CD8-positive, alpha-beta memory T cell (primary cell): ENCODE results near the gene CADPS. TPM values are rescaled to one million over a fixed set of nuclear protein-coding genes. Genes with fewer than 3 reads are reported as not detected.

Source experiments
- CTCF ChIA-PET: fragments of 350-600 bp; sonication (Branson Sonifier 250); formaldehyde crosslinking; loops from one replicate; lab custom pipeline; 2021; ENCODE audit warnings: antibody characterized with exemption; lab: Charles Lee
- POLR2A ChIA-PET: fragments of 350-600 bp; sonication (Branson Sonifier 250); formaldehyde crosslinking; loops from one replicate; lab custom pipeline; 2021; ENCODE audit warnings: antibody characterized with exemption; lab: Charles Lee
- DNase-seq, 5 donors: peaks; one replicate each; pipeline versions ENCODE4 v3.0.0 to v3.0.0-alpha.2; 2020 to 2022; ENCODE audit warnings: mixed read lengths in 1 of 5
- H3K27ac ChIP-seq: one replicate; pipeline ENCODE4 v1.7.0; 2013; ENCODE audit warnings: low read depth, mild to moderate bottlenecking, low read length, moderate library complexity
- H3K27me3 ChIP-seq: 2 replicates; pipeline ENCODE4 v1.7.0; 2013; ENCODE audit warnings: low read length, mild to moderate bottlenecking; ENCODE audit not compliant: insufficient read depth, poor library complexity, severe bottlenecking
- H3K36me3 ChIP-seq: 2 replicates; pipeline ENCODE4 v1.7.0; 2013; ENCODE audit warnings: mild to moderate bottlenecking, low read length, moderate library complexity; ENCODE audit not compliant: insufficient read depth
- H3K4me1 ChIP-seq: 2 replicates; pipeline ENCODE4 v1.7.0; 2013; ENCODE audit warnings: mild to moderate bottlenecking, low read length, moderate library complexity; ENCODE audit not compliant: insufficient read depth
- H3K4me3 ChIP-seq: 2 replicates; pipeline ENCODE4 v1.7.0; 2013; ENCODE audit warnings: mild to moderate bottlenecking, low read length
- H3K9me3 ChIP-seq: 2 replicates; pipeline ENCODE4 v1.7.0; 2013; ENCODE audit warnings: mild to moderate bottlenecking, low read length
- H3K27ac Mint-ChIP-seq, 8 donors: one replicate each; pipeline ENCODE4 v1.8.0; 2020 to 2021; ENCODE audit warnings: mixed read lengths in 8 of 8, mild to moderate bottlenecking in 6 of 8, inconsistent platforms in 3 of 8, moderate library complexity in 3 of 8
- H3K27me3 Mint-ChIP-seq, 2 donors: one replicate each; pipeline ENCODE4 v1.8.0; 2020 to 2021; ENCODE audit warnings: mixed read lengths in 2 of 2, mild to moderate bottlenecking in 1 of 2, moderate library complexity in 1 of 2
- H3K36me3 Mint-ChIP-seq, 3 donors: one replicate each; pipeline ENCODE4 v1.8.0; 2020 to 2021; ENCODE audit warnings: mixed read lengths in 3 of 3, inconsistent platforms in 1 of 3, mild to moderate bottlenecking in 1 of 3
- H3K4me1 Mint-ChIP-seq, 3 donors: one replicate each; pipeline ENCODE4 v1.8.0; 2020 to 2021; ENCODE audit warnings: mixed read lengths in 3 of 3, inconsistent platforms in 1 of 3, mild to moderate bottlenecking in 1 of 3
- H3K4me3 Mint-ChIP-seq, 7 donors: one replicate each; pipeline ENCODE4 v1.8.0; 2020 to 2021; ENCODE audit warnings: mixed read lengths in 7 of 7, mild to moderate bottlenecking in 6 of 7, moderate library complexity in 4 of 7, inconsistent platforms in 2 of 7
- H3K9me3 Mint-ChIP-seq, 5 donors: one replicate each; pipeline ENCODE4 v1.8.0; 2020 to 2022; ENCODE audit warnings: mixed read lengths in 5 of 5, mild to moderate bottlenecking in 3 of 5, moderate library complexity in 2 of 5, inconsistent platforms in 1 of 5
- polyA plus RNA-seq: library from polyadenylated mRNA; unstranded; fragments of 300-500 nt; fragmentation: Illumina TruSeq; gene quantifications from one replicate; pipeline ENCODE4 v1.2.3, GENCODE V29; 2021
- total RNA-seq, 2 experiments: library from RNA; stranded (reverse); gene quantifications; one replicate each; pipeline ENCODE4 v1.2.3, GENCODE V29; 2021

The CADPS gene
- total and polyA plus RNA-seq, 3 experiments from 2014 or later = not detected

DNA sequence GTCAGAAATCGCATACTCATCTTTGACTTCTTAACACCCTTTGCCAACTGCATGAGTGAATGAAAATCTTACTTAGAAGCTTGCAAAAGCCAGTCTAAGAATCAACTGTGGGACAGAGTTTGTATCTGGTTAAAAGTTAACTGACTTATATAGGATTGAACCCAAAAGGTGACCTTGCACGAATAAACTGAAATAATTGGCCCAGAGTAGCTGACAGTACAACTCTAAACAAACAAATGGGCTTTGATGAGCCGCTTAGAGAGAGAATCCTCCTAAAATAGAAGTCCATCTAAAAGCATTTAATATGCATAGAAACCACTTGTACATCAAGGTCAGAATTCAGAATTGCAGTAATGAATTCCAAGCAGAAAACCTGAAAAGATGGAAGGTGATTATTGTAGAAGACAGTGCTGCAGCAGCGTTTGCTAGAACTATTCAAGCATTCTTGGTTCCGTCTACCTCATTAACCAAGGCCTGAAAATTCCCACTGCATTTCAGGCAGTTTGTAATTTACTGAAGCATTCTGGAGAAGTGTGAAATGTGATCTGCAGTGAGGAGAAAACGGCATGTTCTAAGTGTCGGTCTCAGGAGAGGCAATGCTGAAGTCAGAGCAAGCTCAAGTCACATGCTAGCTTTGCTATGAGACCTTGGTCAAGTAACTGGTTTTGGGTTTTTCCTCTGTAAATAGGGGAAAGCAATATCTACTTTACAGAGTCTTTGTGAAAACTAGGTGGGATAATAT, 103.7 kb downstream of the CADPS start:
- Mint-ChIP-seq H3K9me3 (peaks cover 0 to 6% (median 3%) of the 10 kb centered on the region in 5 donors), H3K4me3 (no peak overlapping the region), H3K27me3 (peaks cover 0 to 1% of the 10 kb centered on the region in 2 donors), H3K4me1 (no peaks in the 10 kb centered on the region), H3K27ac (no peak overlapping the region), H3K36me3 (no peaks in the 10 kb centered on the region)
- Histone ChIP-seq H3K9me3 (no peaks in the 10 kb centered on the region), H3K27me3 (no peaks in the 10 kb centered on the region), H3K36me3 (no peaks in the 10 kb centered on the region), H3K4me1 (no peaks in the 10 kb centered on the region), H3K27ac (no peak overlapping the region), H3K4me3 (no peak overlapping the region)
- POLR2A ChIA-PET = no interaction called here
- CTCF ChIA-PET = no interaction called here
- no peak for DNase-seq

GRCh38 chr3:62768896-62769295, 106.3 kb downstream of the CADPS start:
- no peaks in the 10 kb centered on the region for H3K36me3 ChIP-seq
- no peak overlapping the region for H3K27ac ChIP-seq
- no peak overlapping the region for H3K4me3 ChIP-seq
- peaks cover 0 to 6% (median 3%) of the 10 kb centered on the region in 5 donors for H3K9me3 Mint-ChIP-seq
- H3K27me3 ChIP-seq = no peaks in the 10 kb centered on the region
- peaks cover 0 to 1% of the 10 kb centered on the region in 2 donors for H3K27me3 Mint-ChIP-seq
- H3K27ac Mint-ChIP-seq = no peak overlapping the region
- ChIA-PET POLR2A (no interaction called here), CTCF (no interaction called here)
- H3K36me3 Mint-ChIP-seq = no peaks in the 10 kb centered on the region
- no peak for DNase-seq
- no peaks in the 10 kb centered on the region for H3K4me1 Mint-ChIP-seq
- H3K9me3 ChIP-seq = no peaks in the 10 kb centered on the region
- no peaks in the 10 kb centered on the region for H3K4me1 ChIP-seq
- H3K4me3 Mint-ChIP-seq = no peak overlapping the region

- H3K27ac Mint-ChIP-seq = peak overlapping the region in 1 of 8 donors; percentile 44
- Histone ChIP-seq H3K27me3 (no peaks in the 10 kb centered on the region), H3K36me3 (no peaks in the 10 kb centered on the region), H3K4me1 (no peaks in the 10 kb centered on the region), H3K9me3 (no peaks in the 10 kb centered on the region), H3K27ac (no peak overlapping the region), H3K4me3 (no peak overlapping the region)
- DNase-seq = no peak
- ChIA-PET CTCF (no interaction called here), POLR2A (no interaction called here)
- H3K36me3 Mint-ChIP-seq = no peaks in the 10 kb centered on the region
- H3K4me1 Mint-ChIP-seq = no peaks in the 10 kb centered on the region
- H3K27me3 Mint-ChIP-seq = no peaks in the 10 kb centered on the region
- no peak overlapping the region for H3K4me3 Mint-ChIP-seq
- peaks cover 0 to 6% (median 3%) of the 10 kb centered on the region in 5 donors for H3K9me3 Mint-ChIP-seq
Observed at GRCh38 chr3:62761711-62762110, 113.5 kb downstream of the CADPS start.

GRCh38 chr3:62761311-62761710, 113.9 kb downstream of the CADPS start:
- Histone ChIP-seq H3K27ac (no peak overlapping the region), H3K4me3 (no peak overlapping the region), H3K27me3 (no peaks in the 10 kb centered on the region), H3K36me3 (no peaks in the 10 kb centered on the region), H3K4me1 (no peaks in the 10 kb centered on the region), H3K9me3 (no peaks in the 10 kb centered on the region)
- Mint-ChIP-seq H3K27ac (peak overlapping the region in 1 of 8 donors; percentile 44), H3K4me1 (no peaks in the 10 kb centered on the region), H3K27me3 (no peaks in the 10 kb centered on the region), H3K36me3 (no peaks in the 10 kb centered on the region), H3K4me3 (no peak overlapping the region), H3K9me3 (peaks cover 0 to 6% (median 6%) of the 10 kb centered on the region in 5 donors)
- ChIA-PET CTCF (no interaction called here), POLR2A (no interaction called here)
- DNase-seq = no peak

DNA sequence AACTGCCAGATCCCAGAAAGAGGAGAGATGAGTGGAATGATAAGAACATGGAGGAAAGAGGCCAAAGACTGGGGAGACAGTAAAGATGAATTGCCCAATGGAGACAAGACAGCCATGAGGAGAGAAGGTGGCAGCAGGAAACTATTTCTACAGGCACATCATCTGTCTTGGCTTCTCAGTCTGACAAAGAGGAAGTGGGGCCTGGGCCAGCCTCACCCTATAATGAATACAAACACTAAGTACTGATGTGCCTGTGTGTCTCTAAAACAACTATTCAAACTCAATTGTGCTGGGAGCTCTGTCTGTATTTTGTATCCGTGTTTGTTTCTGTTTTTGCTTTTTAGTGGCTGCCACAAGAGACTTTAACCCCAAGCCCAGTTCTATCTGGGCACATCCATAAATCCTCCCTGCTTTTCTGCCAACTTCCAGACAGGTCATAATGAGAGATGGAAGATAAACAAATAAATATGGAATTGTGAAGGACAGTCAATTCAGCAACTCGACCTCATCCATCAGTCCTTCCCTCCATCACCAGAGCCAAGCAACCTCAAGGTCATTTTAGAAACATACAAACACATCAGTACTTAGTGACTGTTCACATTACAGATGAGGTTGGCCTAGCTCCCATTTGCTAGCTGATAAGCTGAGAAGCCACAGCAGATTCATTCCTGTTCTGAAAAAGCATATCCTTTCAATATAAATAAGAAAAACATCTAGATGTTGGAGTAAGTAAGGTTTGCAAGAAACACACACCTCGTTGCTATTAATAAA, 116.7 kb downstream of the CADPS start:
- H3K9me3 Mint-ChIP-seq = peaks cover 0 to 6% (median 6%) of the 10 kb centered on the region in 5 donors
- Histone ChIP-seq H3K36me3 (no peaks in the 10 kb centered on the region), H3K27me3 (no peaks in the 10 kb centered on the region), H3K27ac (no peak overlapping the region), H3K4me1 (no peaks in the 10 kb centered on the region), H3K4me3 (no peak overlapping the region), H3K9me3 (no peaks in the 10 kb centered on the region)
- ChIA-PET CTCF (no interaction called here), POLR2A (no interaction called here)
- no peaks in the 10 kb centered on the region for H3K4me1 Mint-ChIP-seq
- no peaks in the 10 kb centered on the region for H3K36me3 Mint-ChIP-seq
- no peak for DNase-seq
- H3K27ac Mint-ChIP-seq = no peak overlapping the region
- no peak overlapping the region for H3K4me3 Mint-ChIP-seq
- no peaks in the 10 kb centered on the region for H3K27me3 Mint-ChIP-seq

- H3K9me3 ChIP-seq = no peaks in the 10 kb centered on the region
- ChIA-PET POLR2A (no interaction called here), CTCF (no interaction called here)
- no peaks in the 10 kb centered on the region for H3K4me1 ChIP-seq
- Mint-ChIP-seq H3K36me3 (no peaks in the 10 kb centered on the region), H3K27ac (no peak overlapping the region), H3K4me3 (no peak overlapping the region), H3K4me1 (no peaks in the 10 kb centered on the region), H3K9me3 (peaks cover 0 to 6% (median 5%) of the 10 kb centered on the region in 5 donors), H3K27me3 (no peaks in the 10 kb centered on the region)
- H3K4me3 ChIP-seq = no peak overlapping the region
- H3K27ac ChIP-seq = no peak overlapping the region
- H3K27me3 ChIP-seq = no peaks in the 10 kb centered on the region
- H3K36me3 ChIP-seq = no peaks in the 10 kb centered on the region
- DNase-seq = no peak
Observed at GRCh38 chr3:62757045-62757444, 118.2 kb downstream of the CADPS start.

GRCh38 chr3:62755285-62755684, 119.9 kb downstream of the CADPS start:
- H3K4me1 Mint-ChIP-seq = no peaks in the 10 kb centered on the region
- no peaks in the 10 kb centered on the region for H3K27me3 ChIP-seq
- no peak overlapping the region for H3K27ac Mint-ChIP-seq
- H3K36me3 ChIP-seq = no peaks in the 10 kb centered on the region
- no peak for DNase-seq
- no peak overlapping the region for H3K4me3 ChIP-seq
- H3K4me1 ChIP-seq = no peaks in the 10 kb centered on the region
- ChIA-PET CTCF (no interaction called here), POLR2A (no interaction called here)
- H3K27me3 Mint-ChIP-seq = no peaks in the 10 kb centered on the region
- no peak overlapping the region for H3K4me3 Mint-ChIP-seq
- H3K27ac ChIP-seq = no peak overlapping the region
- no peaks in the 10 kb centered on the region for H3K36me3 Mint-ChIP-seq
- no peaks in the 10 kb centered on the region for H3K9me3 ChIP-seq
- H3K9me3 Mint-ChIP-seq = peaks cover 0 to 6% (median 5%) of the 10 kb centered on the region in 5 donors

- Mint-ChIP-seq H3K27ac (no peak overlapping the region), H3K4me1 (no peaks in the 10 kb centered on the region), H3K9me3 (peaks cover 0 to 5% (median 0%) of the 10 kb centered on the region in 5 donors), H3K4me3 (no peak overlapping the region), H3K27me3 (peaks cover 0 to 3% of the 10 kb centered on the region in 2 donors), H3K36me3 (no peaks in the 10 kb centered on the region)
- POLR2A ChIA-PET = no interaction called here
- H3K27me3 ChIP-seq = no peaks in the 10 kb centered on the region
- no peaks in the 10 kb centered on the region for H3K9me3 ChIP-seq
- H3K4me1 ChIP-seq = no peaks in the 10 kb centered on the region
- H3K36me3 ChIP-seq = no peaks in the 10 kb centered on the region
- DNase-seq = no peak
- no peak overlapping the region for H3K4me3 ChIP-seq
- CTCF ChIA-PET = no interaction called here
- no peak overlapping the region for H3K27ac ChIP-seq
Observed at GRCh38 chr3:62749657-62750056, 125.6 kb downstream of the CADPS start.
